Placental pericyte (primary cell): Measurements from ENCODE around the gene GPATCH2. TPM values are rescaled to one million over a fixed set of nuclear protein-coding genes. Genes with fewer than 3 reads are reported as not detected.

Experiments
- total RNA-seq: library from RNA; depleted of rRNA; stranded (reverse); fragments of >200 nt; gene quantifications from 2 replicates; pipeline ENCODE4 v1.2.3, GENCODE V29; 2012

The GPATCH2 gene
- total RNA-seq = 20.1 and 24.1 TPM in 2 replicates

GRCh38 chr1:217630711-217631591 is at the start of gene GPATCH2, which contains the start of gene SPATA17:
Gene GPATCH2, minus strand, starts transcription at chr1:217631090. Its CDS starts 119 bp downstream, at chr1:217630971.
Gene SPATA17, plus strand, starts transcription at chr1:217631344. Its CDS starts 35 bp downstream, at chr1:217631379.

Other genes starting within 250 kb of the GPATCH2 start
- gene SPATA17, start 254 bp upstream of the GPATCH2 start, total RNA-seq = under 0.01 and 0.14 TPM in 2 replicates